GM12878 (cell line): ENCODE measurements around the gene ARMH1. TPM values are rescaled to one million over a fixed set of nuclear protein-coding genes. Genes with fewer than 3 reads are reported as not detected.

Experiments
- BACH1 ChIP-seq: fragments of 450-650 bp; IDR thresholded peaks from 2 replicates; pipeline ENCODE4 v1.6.1; 2017; ENCODE audit warnings: mild to moderate bottlenecking, borderline replicate concordance
- CBX3 ChIP-seq: fragments of 200-600 bp; sonication (generic); IDR thresholded peaks from 2 replicates; pipeline ENCODE4 v1.6.1; 2016; ENCODE audit warnings: low read depth, borderline replicate concordance
- CBX5 ChIP-seq: sonication (generic); IDR thresholded peaks from 2 replicates; pipeline ENCODE4 v1.6.1; 2016; ENCODE audit warnings: low read depth, moderate library complexity, mild to moderate bottlenecking, inconsistent platforms
- CHD4 ChIP-seq: fragments of 200-600 bp; sonication (generic); IDR thresholded peaks from 2 replicates; pipeline ENCODE4 v1.6.1; 2016; ENCODE audit warnings: mild to moderate bottlenecking
- DPF2 ChIP-seq: fragments of 450-650 bp; IDR thresholded peaks from 2 replicates; pipeline ENCODE4 v1.6.1; 2017; ENCODE audit warnings: mild to moderate bottlenecking
- EED ChIP-seq: sonication (generic); IDR thresholded peaks from 2 replicates; pipeline ENCODE4 v1.6.1; 2016; ENCODE audit warnings: antibody characterized with exemption, low read depth
- FOXM1 ChIP-seq: IDR thresholded peaks from 2 replicates; pipeline ENCODE4 v1.6.1; 2012; ENCODE audit warnings: low read depth, mild to moderate bottlenecking, inconsistent platforms, low read length, moderate library complexity
- JUND ChIP-seq: IDR thresholded peaks from 2 replicates; pipeline ENCODE4 v1.6.1; 2012; ENCODE audit warnings: low read depth, mild to moderate bottlenecking, low read length, improper control_type of control experiment, moderate library complexity
- KLF5 ChIP-seq: fragments of 450-650 bp; IDR thresholded peaks from 2 replicates; pipeline ENCODE4 v1.6.1; 2014; ENCODE audit warnings: mild to moderate bottlenecking; ENCODE audit not compliant: partially characterized antibody
- NBN ChIP-seq: fragments of 450-650 bp; IDR thresholded peaks from 2 replicates; pipeline ENCODE4 v1.6.1; 2016
- NFIC ChIP-seq: IDR thresholded peaks from 2 replicates; pipeline ENCODE4 v1.6.1; 2012; ENCODE audit warnings: low read depth, mild to moderate bottlenecking, inconsistent platforms, low read length, moderate library complexity
- POU2F2 ChIP-seq: IDR thresholded peaks from 3 replicates; pipeline ENCODE4 v1.6.1; 2011; ENCODE audit warnings: low read depth, mild to moderate bottlenecking, low read length, borderline replicate concordance
- RAD51 ChIP-seq: fragments of 450-650 bp; IDR thresholded peaks from 2 replicates; pipeline ENCODE4 v1.6.1; 2016; ENCODE audit warnings: moderate library complexity, mild to moderate bottlenecking, inconsistent platforms
- SMAD1 ChIP-seq: fragments of 450-650 bp; IDR thresholded peaks from 2 replicates; pipeline ENCODE4 v1.6.1; 2018; ENCODE audit warnings: mild to moderate bottlenecking, low read depth; ENCODE audit not compliant: partially characterized antibody
- SMARCA5 ChIP-seq: fragments of 450-650 bp; IDR thresholded peaks from 2 replicates; pipeline ENCODE4 v1.6.1; 2017; ENCODE audit warnings: mild to moderate bottlenecking
- SREBF2 ChIP-seq: IDR thresholded peaks from 2 replicates; pipeline ENCODE4 v1.6.1; 2012; ENCODE audit warnings: mild to moderate bottlenecking, low read length
- SRF ChIP-seq, 2 experiments: IDR thresholded peaks; 2 replicates each; pipeline ENCODE4 v1.6.1; 2011; ENCODE audit warnings: low read depth in 2 of 2, low read length in 2 of 2, mild to moderate bottlenecking in 1 of 2, moderate library complexity in 1 of 2
- STAT1 ChIP-seq: fragments of 450-650 bp; conservative IDR thresholded peaks from 2 replicates; pipeline ENCODE4 v1.6.1; 2014; ENCODE audit warnings: antibody characterized with exemption, mild to moderate bottlenecking
- TCF12 ChIP-seq: IDR thresholded peaks from 2 replicates; pipeline ENCODE4 v1.6.1; 2011; ENCODE audit warnings: low read depth, mild to moderate bottlenecking, low read length
- ZNF217 ChIP-seq: fragments of 450-650 bp; IDR thresholded peaks from 2 replicates; pipeline ENCODE4 v1.6.1; 2017; ENCODE audit warnings: antibody characterized with exemption, mild to moderate bottlenecking
- ZNF24 ChIP-seq: fragments of 450-650 bp; IDR thresholded peaks from 2 replicates; pipeline ENCODE4 v1.6.1; 2017; ENCODE audit warnings: antibody characterized with exemption, mild to moderate bottlenecking
- ZNF622 ChIP-seq: fragments of 450-650 bp; IDR thresholded peaks from 2 replicates; pipeline ENCODE4 v1.6.1; 2017; ENCODE audit warnings: mild to moderate bottlenecking, inconsistent platforms
- ZSCAN29 ChIP-seq: fragments of 450-650 bp; IDR thresholded peaks from 2 replicates; pipeline ENCODE4 v1.6.1; 2017; ENCODE audit warnings: mild to moderate bottlenecking, moderate library complexity
- polyA plus RNA-seq, 11 experiments: library from polyadenylated mRNA; depleted of rRNA in 4 of 11; unstranded in 6 of 11; stranded (reverse) in 5 of 11; fragments of >200 nt; fragmentation: Nextera tagmentation in 4 of 11; fragmentation: Illumina TruSeq in 1 of 11; extraction: Ambion mirVana in 4 of 11; extraction: Trizol in 1 of 11; gene quantifications; 1 replicate in 1 of 11; 2 replicates in 10 of 11; pipeline versions ENCODE4 v1.2.1 to v1.2.3, GENCODE V29; 2011 to 2016; ENCODE audit warnings: inconsistent platforms in 2 of 11, missing spikeins in 2 of 11, low read depth in 1 of 11
- total RNA-seq, 4 experiments: library from RNA; depleted of rRNA in 3 of 4; stranded (reverse); fragments of >200 nt in 3 of 4; fragmentation: Illumina TruSeq in 1 of 4; extraction: Trizol in 1 of 4; gene quantifications; 2 replicates each; pipeline versions ENCODE4 v1.2.1 to v1.2.3, GENCODE V29; 2013 to 2021
- TF ChIP-seq, protein P1 (sequence below): fragments of 450-650 bp; formaldehyde crosslinking; IDR thresholded peaks from 2 replicates; pipeline ENCODE4 v1.5.0; 2022; ENCODE audit warnings: mild to moderate bottlenecking, missing genetic modification characterization
- TF ChIP-seq, protein P2 (sequence below): fragments of 450-650 bp; IDR thresholded peaks from 2 replicates; pipeline ENCODE4 v1.6.1; 2017; ENCODE audit warnings: low read depth, mild to moderate bottlenecking, moderate library complexity
- TF ChIP-seq, protein P3 (sequence below): IDR thresholded peaks from 2 replicates; pipeline ENCODE4 v1.6.1; 2011; ENCODE audit warnings: low read depth, mild to moderate bottlenecking, low read length, moderate library complexity, borderline replicate concordance; ENCODE audit errors: extremely low read depth

ARMH1 gene
- total and polyA plus RNA-seq, 10 of the 15 experiments (the other 5 are each of a cell fraction or from before 2014, with no cell fraction given), result 0.93 to 43.9 (median 8.2) TPM

DNA sequence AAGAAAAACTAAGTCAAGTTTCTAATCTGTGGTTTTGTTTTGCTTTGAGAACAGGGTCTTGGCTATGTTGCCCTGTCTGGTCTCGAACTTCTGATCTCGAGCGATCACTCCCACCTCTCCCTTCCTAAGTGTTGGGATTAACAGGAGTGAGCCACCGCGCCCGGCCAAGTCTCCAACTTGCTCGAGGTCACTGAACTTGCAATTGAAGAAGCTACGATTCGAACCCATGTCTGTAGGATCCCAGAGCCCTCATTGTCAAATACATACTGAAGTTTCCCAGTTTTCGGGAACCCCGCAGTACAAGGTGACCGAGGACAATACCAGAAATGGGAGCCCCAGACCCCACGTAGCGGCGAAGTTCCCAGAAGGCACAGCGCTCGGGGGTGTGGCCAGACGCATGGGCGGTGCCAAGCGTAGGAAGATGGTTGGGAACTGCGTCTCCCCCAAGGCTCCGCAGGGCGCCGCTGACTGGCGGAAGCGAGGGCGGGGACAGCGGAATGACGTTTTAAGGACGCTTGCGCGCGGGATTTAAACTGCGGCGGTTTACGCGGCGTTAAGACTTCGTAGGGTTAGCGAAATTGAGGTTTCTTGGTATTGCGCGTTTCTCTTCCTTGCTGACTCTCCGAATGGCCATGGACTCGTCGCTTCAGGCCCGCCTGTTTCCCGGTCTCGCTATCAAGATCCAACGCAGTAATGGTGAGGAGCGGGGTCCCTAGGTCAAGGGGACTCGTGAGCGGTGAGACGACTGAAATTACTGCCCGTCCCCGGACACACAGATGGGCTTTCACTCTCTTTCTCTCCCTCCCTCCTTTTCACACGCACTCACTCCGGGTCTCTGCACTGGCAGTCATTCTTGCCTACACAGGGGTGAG lies 65.0 kb downstream of the ARMH1 start, which contains the start of gene KIF2C (continued):
- TF ChIP-seq, protein P1, sequence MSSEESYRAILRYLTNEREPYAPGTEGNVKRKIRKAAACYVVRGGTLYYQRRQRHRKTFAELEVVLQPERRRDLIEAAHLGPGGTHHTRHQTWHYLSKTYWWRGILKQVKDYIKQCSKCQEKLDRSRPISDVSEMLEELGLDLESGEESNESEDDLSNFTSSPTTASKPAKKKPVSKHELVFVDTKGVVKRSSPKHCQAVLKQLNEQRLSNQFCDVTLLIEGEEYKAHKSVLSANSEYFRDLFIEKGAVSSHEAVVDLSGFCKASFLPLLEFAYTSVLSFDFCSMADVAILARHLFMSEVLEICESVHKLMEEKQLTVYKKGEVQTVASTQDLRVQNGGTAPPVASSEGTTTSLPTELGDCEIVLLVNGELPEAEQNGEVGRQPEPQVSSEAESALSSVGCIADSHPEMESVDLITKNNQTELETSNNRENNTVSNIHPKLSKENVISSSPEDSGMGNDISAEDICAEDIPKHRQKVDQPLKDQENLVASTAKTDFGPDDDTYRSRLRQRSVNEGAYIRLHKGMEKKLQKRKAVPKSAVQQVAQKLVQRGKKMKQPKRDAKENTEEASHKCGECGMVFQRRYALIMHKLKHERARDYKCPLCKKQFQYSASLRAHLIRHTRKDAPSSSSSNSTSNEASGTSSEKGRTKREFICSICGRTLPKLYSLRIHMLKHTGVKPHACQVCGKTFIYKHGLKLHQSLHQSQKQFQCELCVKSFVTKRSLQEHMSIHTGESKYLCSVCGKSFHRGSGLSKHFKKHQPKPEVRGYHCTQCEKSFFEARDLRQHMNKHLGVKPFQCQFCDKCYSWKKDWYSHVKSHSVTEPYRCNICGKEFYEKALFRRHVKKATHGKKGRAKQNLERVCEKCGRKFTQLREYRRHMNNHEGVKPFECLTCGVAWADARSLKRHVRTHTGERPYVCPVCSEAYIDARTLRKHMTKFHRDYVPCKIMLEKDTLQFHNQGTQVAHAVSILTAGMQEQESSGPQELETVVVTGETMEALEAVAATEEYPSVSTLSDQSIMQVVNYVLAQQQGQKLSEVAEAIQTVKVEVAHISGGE (CRISPR knock-in tag), result no peak
- TF ChIP-seq, protein P2, sequence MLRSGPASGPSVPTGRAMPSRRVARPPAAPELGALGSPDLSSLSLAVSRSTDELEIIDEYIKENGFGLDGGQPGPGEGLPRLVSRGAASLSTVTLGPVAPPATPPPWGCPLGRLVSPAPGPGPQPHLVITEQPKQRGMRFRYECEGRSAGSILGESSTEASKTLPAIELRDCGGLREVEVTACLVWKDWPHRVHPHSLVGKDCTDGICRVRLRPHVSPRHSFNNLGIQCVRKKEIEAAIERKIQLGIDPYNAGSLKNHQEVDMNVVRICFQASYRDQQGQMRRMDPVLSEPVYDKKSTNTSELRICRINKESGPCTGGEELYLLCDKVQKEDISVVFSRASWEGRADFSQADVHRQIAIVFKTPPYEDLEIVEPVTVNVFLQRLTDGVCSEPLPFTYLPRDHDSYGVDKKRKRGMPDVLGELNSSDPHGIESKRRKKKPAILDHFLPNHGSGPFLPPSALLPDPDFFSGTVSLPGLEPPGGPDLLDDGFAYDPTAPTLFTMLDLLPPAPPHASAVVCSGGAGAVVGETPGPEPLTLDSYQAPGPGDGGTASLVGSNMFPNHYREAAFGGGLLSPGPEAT, result peak; percentile 74
- TF ChIP-seq NFIC (no peak), FOXM1 (peak; percentile 88), SMAD1 (peak; percentile 62), STAT1 (no peak; the same call in 1 of the 2 replicates), ZNF622 (no peak), CBX3 (no peak), DPF2 (no peak), SRF (IDR thresholded peaks at IDR 0.05; ENCODE audit: low read depth in 2 of 2, low read length in 2 of 2) (peak in 1 of 2 experiments; percentile 63; a peak in 1 of 4 replicates), KLF5 (peak; percentile 20), NBN (peak; percentile 75; the same call in 1 of the 2 replicates), RAD51 (no peak), CHD4 (no peak), POU2F2 (peak; percentile 16; the same call in 1 of the 3 replicates), ZNF217 (peak; percentile 19; the same call in 1 of the 2 replicates), ZSCAN29 (no peak), CBX5 (0 out of 2 replicates have a peak, but pooled peaks have one; percentile 22), SREBF2 (no peak), BACH1 (no peak; the same call in 1 of the 2 replicates), ZNF24 (no peak), SMARCA5 (no peak), JUND (no peak), EED (no peak; the same call in 1 of the 2 replicates), TCF12 (0 out of 2 replicates have a peak, but pooled peaks have one; percentile 7)
- TF ChIP-seq, protein P3, sequence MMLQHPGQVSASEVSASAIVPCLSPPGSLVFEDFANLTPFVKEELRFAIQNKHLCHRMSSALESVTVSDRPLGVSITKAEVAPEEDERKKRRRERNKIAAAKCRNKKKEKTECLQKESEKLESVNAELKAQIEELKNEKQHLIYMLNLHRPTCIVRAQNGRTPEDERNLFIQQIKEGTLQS, result no peak
